A549 (cell line): Measurements from ENCODE around the gene DIP2A.

Source experiments
- BHLHE40 ChIP-seq: IDR thresholded peaks from 2 replicates; pipeline ENCODE4 v1.6.1; 2012; ENCODE audit warnings: low read depth, low read length, inconsistent platforms
- CEBPB ChIP-seq, 2 experiments: fragments of >200 bp in 1 of 2; sonication (Bioruptor Twin) in 1 of 2; formaldehyde crosslinking in 1 of 2; IDR thresholded peaks; 2 replicates each; pipeline ENCODE4 v1.6.1; 2012 to 2016
- CHD2 ChIP-seq: fragments of 150-350 bp; IDR thresholded peaks from 2 replicates; pipeline ENCODE4 v1.6.1; 2014; ENCODE audit warnings: low read length; ENCODE audit not compliant: partially characterized antibody
- CTCF ChIP-seq: fragments of >200 bp; sonication (Bioruptor Twin); formaldehyde crosslinking; IDR thresholded peaks from 3 replicates; pipeline ENCODE4 v1.5.1; 2016
- EHMT2 ChIP-seq: fragments of 200-600 bp; sonication (generic); IDR thresholded peaks from 2 replicates; pipeline ENCODE4 v1.6.1; 2016; ENCODE audit warnings: antibody characterized with exemption, low read depth, mild to moderate bottlenecking, moderate library complexity
- EP300 ChIP-seq, 2 experiments: fragments of >200 bp; sonication (Bioruptor Twin); formaldehyde crosslinking; IDR thresholded peaks; 2 replicates in 1 of 2; 3 replicates in 1 of 2; pipeline ENCODE4 v1.6.1; 2016 to 2017
- FOSB ChIP-seq: fragments of 250-450 bp; sonication (Bioruptor Pico); IDR thresholded peaks from 2 replicates; pipeline ENCODE4 v1.5.0; 2020; ENCODE audit warnings: mild to moderate bottlenecking, moderate library complexity
- JUNB ChIP-seq: fragments of >200 bp; sonication (Bioruptor Twin); formaldehyde crosslinking; IDR thresholded peaks from 2 replicates; pipeline ENCODE4 v1.6.1; 2016
- KDM5A ChIP-seq: fragments of 200-600 bp; sonication (generic); IDR thresholded peaks from 2 replicates; pipeline ENCODE4 v1.6.1; 2016; ENCODE audit warnings: antibody characterized with exemption, mild to moderate bottlenecking
- POLR2A ChIP-seq: IDR thresholded peaks from 2 replicates; pipeline ENCODE4 v1.6.1; 2012; ENCODE audit warnings: mild to moderate bottlenecking, low read length
- RFX5 ChIP-seq: fragments of 450-650 bp; IDR thresholded peaks from 2 replicates; pipeline ENCODE4 v1.7.1; 2014; ENCODE audit warnings: antibody characterized with exemption, mild to moderate bottlenecking, moderate library complexity
- ZC3H11A ChIP-seq: fragments of 450-650 bp; IDR thresholded peaks from 2 replicates; pipeline ENCODE4 v1.6.1; 2014; ENCODE audit warnings: antibody characterized with exemption, mild to moderate bottlenecking
- ZFP36 ChIP-seq: fragments of 450-650 bp; IDR thresholded peaks from 2 replicates; pipeline ENCODE4 v1.6.1; 2014; ENCODE audit warnings: borderline replicate concordance; ENCODE audit not compliant: partially characterized antibody

- TF ChIP-seq CTCF (no peak), JUNB (no peak), BHLHE40 (no peak), EP300 (IDR thresholded peaks at IDR 0.05) (no peak), CEBPB (IDR thresholded peaks at IDR 0.05) (no peak), KDM5A (no peak), ZFP36 (no peak), FOSB (no peak), RFX5 (no peak), CHD2 (no peak), EHMT2 (no peak), ZC3H11A (no peak), POLR2A (no peak)
Observed at GRCh38 chr21:46604329-46604974, 145.8 kb downstream of the DIP2A start.
